Thymus (tissue), 11 donors: ENCODE data around the gene FSIP1. TPM values are rescaled to one million over a fixed set of nuclear protein-coding genes. Genes with fewer than 3 reads are reported as not detected.

Source experiments
- DNase-seq, 9 donors: peaks; one replicate each; pipeline ENCODE4 v3.0.0-alpha.2; 2013; ENCODE audit warnings: low spot score in 9 of 9, low read depth in 6 of 9, missing footprints in 1 of 9
- H3K27ac ChIP-seq, 2 donors: one replicate each; pipeline ENCODE4 v1.5.1; 2013; ENCODE audit warnings: control low read depth in 1 of 2, low read depth in 1 of 2, low read length in 1 of 2, mild to moderate bottlenecking in 1 of 2, moderate library complexity in 1 of 2
- H3K27me3 ChIP-seq, 2 donors: one replicate each; pipeline ENCODE4 v1.5.1; 2013; ENCODE audit warnings: low read length in 1 of 2; ENCODE audit not compliant: control insufficient read depth in 2 of 2, insufficient read depth in 1 of 2
- H3K36me3 ChIP-seq, 2 donors: one replicate each; pipeline ENCODE4 v1.5.1; 2013; ENCODE audit warnings: low read length in 1 of 2, mild to moderate bottlenecking in 1 of 2, moderate library complexity in 1 of 2; ENCODE audit not compliant: control insufficient read depth in 2 of 2, insufficient read depth in 2 of 2
- H3K4me1 ChIP-seq, 2 donors: one replicate each; pipeline ENCODE4 v1.5.1; 2013; ENCODE audit warnings: low read length in 2 of 2; ENCODE audit not compliant: control insufficient read depth in 2 of 2, insufficient read depth in 2 of 2
- H3K4me3 ChIP-seq, 2 donors: one replicate each; pipeline ENCODE4 v1.5.1; 2013; ENCODE audit warnings: low read length in 2 of 2, control low read depth in 1 of 2, mild to moderate bottlenecking in 1 of 2
- H3K9me3 ChIP-seq, 2 donors: one replicate each; pipeline ENCODE4 v1.5.1; 2013; ENCODE audit warnings: low read length in 1 of 2, mild to moderate bottlenecking in 1 of 2; ENCODE audit not compliant: control insufficient read depth in 2 of 2, insufficient read depth in 1 of 2
- WGBS: extraction: QIAGEN DNeasy Blood & Tissue Kit; methylation state at CpG from one replicate; pipeline ENCODE4 v1.1.7; 2013; 5-methylcytosine and 5-hydroxymethylcytosine counted together
- polyA plus RNA-seq: library from polyadenylated mRNA; stranded (reverse); fragments of 200-250 nt; gene quantifications from one replicate; pipeline ENCODE4 v1.2.3, GENCODE V29; 2013
- total RNA-seq: library from RNA; stranded (reverse); fragments of 120-200 nt; gene quantifications from one replicate; pipeline ENCODE4 v1.2.4, GENCODE V29; 2013
- donor health status: healthy.

Gene FSIP1
- total and polyA plus RNA-seq, 2 donors, result 0.37 to 0.76 TPM

DNA sequence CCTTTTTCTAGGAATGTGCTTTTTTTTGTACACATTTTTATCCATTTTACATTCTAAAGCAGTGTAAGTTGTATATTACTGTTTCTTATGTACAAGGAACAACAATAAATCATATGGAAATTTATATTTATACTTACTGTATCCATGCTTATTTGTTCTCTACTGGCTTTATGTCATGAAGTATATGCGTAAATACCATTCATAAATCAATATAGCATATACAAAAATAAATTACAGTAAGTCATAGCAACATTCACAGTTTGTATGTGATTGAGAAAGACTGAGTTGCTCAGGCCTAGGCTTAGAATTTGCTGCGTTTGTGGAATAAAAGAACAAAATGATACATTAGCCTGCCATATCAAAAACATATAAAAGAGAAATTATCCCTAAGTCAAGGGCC lies 185.3 kb downstream of the FSIP1 start:
- DNase-seq, result no peak
- Histone ChIP-seq H3K4me3 (no peak overlapping the region), H3K27ac (no peak overlapping the region), H3K36me3 (no peaks in the 10 kb centered on the region), H3K27me3 (no peaks in the 10 kb centered on the region), H3K4me1 (no peaks in the 10 kb centered on the region), H3K9me3 (no peaks in the 10 kb centered on the region)
- 98% methylated on average over 2 of the region's 2 CpGs for WGBS

DNA sequence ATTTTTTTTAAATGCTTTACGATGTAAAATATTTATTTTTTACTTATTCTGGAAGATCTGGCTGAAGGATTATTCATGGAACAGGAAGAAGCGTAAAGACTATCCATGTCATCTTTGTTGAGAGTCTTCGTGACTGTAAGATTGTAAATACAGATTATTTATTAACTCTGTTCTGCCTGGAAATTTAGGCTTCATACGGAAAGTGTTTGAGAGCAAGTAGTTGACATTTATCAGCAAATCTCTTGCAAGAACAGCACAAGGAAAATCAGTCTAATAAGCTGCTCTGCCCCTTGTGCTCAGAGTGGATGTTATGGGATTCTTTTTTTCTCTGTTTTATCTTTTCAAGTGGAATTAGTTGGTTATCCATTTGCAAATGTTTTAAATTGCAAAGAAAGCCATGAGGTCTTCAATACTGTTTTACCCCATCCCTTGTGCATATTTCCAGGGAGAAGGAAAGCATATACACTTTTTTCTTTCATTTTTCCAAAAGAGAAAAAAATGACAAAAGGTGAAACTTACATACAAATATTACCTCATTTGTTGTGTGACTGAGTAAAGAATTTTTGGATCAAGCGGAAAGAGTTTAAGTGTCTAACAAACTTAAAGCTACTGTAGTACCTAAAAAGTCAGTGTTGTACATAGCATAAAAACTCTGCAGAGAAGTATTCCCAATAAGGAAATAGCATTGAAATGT lies 186.1 kb downstream of the FSIP1 start:
- H3K4me3 ChIP-seq, result no peak overlapping the region
- no peak for DNase-seq
- no peaks in the 10 kb centered on the region for H3K9me3 ChIP-seq
- H3K27me3 ChIP-seq, result no peaks in the 10 kb centered on the region
- H3K4me1 ChIP-seq, result no peaks in the 10 kb centered on the region
- H3K36me3 ChIP-seq, result no peaks in the 10 kb centered on the region
- no peak overlapping the region for H3K27ac ChIP-seq
- 96% methylated on average over 5 of the region's 5 CpGs for WGBS

DNA sequence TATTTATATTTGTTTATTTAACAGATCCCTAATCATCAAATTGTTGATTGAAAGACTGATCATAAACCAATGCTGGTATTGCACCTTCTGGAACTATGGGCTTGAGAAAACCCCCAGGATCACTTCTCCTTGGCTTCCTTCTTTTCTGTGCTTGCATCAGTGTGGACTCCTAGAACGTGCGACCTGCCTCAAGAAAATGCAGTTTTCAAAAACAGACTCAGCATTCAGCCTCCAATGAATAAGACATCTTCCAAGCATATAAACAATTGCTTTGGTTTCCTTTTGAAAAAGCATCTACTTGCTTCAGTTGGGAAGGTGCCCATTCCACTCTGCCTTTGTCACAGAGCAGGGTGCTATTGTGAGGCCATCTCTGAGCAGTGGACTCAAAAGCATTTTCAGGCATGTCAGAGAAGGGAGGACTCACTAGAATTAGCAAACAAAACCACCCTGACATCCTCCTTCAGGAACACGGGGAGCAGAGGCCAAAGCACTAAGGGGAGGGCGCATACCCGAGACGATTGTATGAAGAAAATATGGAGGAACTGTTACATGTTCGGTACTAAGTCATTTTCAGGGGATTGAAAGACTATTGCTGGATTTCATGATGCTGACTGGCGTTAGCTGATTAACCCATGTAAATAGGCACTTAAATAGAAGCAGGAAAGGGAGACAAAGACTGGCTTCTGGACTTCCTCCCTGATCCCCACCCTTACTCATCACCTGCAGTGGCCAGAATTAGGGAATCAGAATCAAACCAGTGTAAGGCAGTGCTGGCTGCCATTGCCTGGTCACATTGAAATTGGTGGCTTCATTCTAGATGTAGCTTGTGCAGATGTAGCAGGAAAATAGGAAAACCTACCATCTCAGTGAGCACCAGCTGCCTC lies 187.1 kb downstream of the FSIP1 start:
- Histone ChIP-seq H3K4me1 (no peaks in the 10 kb centered on the region), H3K27ac (no peak overlapping the region), H3K9me3 (no peaks in the 10 kb centered on the region), H3K27me3 (no peaks in the 10 kb centered on the region), H3K36me3 (no peaks in the 10 kb centered on the region), H3K4me3 (no peak overlapping the region)
- no peak for DNase-seq
- WGBS, result 97% methylated on average over 8 of the region's 8 CpGs

DNA sequence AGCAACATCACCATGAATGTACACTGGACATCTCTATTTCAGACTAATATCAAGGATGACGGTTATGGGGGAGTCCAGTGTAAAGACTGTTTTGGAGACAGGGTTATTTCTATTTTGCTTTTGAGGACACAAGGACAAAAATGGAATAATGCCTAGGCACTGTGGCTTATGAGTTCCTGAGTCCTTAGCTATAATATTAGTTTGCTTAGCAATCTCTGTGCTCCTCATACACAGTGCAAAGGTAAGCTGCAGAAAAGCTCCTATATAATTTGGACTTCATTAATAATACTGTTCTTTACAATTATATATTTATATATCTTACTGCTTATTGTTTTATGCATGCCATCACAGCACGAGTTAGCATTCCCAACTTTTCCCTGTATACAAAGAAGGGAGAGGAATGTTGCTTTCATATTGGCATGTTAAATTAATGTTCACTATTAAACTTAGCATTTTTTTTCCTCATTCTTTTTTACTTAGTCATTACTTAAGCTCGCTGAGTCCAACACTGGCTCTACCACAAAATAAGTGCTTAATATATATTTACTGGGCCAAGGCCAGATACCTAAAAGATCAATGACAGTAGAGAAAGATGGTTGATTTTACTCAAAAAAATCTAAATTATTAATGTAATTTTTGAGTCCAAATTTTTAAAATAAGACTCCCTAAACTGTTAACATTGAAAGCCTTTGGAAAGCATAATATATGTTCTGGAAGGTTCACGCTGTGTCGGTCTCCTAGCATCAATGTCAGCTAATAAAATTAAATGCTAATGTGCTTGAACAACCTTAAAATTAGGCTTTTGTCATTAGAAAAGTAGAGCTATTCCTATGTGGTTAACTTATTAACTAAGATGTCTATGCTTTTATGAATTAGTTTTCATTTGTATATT lies 187.9 kb downstream of the FSIP1 start:
- H3K4me3 ChIP-seq, result no peak overlapping the region
- no peaks in the 10 kb centered on the region for H3K27me3 ChIP-seq
- H3K36me3 ChIP-seq, result no peaks in the 10 kb centered on the region
- no peak for DNase-seq
- WGBS, result 98% methylated on average over 5 of the region's 5 CpGs
- H3K4me1 ChIP-seq, result no peaks in the 10 kb centered on the region
- no peak overlapping the region for H3K27ac ChIP-seq
- no peaks in the 10 kb centered on the region for H3K9me3 ChIP-seq

DNA sequence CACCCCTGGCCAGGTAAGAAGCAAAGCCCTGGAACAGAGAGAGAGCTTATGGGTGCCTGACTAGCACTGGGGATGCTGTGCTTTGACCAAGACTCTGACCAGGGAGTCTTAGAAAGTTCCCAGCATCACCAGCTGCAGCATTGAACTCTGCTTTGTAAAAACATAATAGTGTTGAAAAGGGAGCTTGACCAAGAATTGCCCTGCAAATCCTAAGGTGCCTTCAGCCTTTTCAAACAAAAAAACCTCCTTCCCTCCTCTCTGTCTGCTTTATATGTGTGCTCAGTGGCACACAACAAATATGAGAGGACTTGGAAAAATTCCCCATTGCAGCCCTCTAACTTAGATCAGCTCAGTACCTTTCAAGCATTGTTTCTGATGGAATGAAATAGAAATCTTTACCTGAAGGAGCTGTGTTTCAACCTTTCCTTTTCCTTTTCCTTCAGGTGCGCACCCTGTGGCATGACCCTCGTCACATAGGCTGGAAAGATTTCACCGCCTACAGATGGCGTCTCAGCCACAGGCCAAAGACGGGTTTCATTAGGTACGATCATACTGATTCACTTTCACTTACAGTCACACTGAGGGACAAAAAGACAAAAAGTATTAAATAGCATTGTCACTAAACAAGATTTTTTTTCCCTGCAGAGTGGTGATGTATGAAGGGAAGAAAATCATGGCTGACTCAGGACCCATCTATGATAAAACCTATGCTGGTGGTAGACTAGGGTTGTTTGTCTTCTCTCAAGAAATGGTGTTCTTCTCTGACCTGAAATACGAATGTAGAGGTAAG lies 188.8 kb downstream of the FSIP1 start:
- Histone ChIP-seq H3K27ac (no peak overlapping the region), H3K27me3 (no peaks in the 10 kb centered on the region), H3K9me3 (no peaks in the 10 kb centered on the region), H3K36me3 (no peaks in the 10 kb centered on the region), H3K4me3 (no peak overlapping the region), H3K4me1 (no peaks in the 10 kb centered on the region)
- whole genome bisulfite sequencing, result 91% methylated on average over 7 of the region's 7 CpGs
- no peak for DNase-seq

DNA sequence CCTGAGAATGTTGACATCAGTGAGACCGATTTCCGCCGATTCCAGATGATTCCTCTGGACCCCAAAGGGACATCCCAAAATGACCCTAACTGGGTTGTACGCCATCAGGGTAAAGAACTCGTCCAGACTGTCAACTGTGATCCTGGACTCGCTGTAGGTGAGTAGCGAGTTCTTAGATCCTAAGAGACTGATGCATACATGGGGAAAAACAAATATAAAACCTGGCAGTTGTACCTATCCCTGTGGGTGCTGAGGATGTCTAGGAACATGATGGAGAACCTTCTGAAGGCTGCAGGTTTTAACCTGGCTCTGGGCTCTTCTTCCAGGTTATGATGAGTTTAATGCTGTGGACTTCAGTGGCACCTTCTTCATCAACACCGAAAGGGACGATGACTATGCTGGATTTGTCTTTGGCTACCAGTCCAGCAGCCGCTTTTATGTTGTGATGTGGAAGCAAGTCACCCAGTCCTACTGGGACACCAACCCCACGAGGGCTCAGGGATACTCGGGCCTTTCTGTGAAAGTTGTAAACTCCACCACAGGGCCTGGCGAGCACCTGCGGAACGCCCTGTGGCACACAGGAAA lies 189.5 kb downstream of the FSIP1 start:
- Histone ChIP-seq H3K9me3 (no peaks in the 10 kb centered on the region), H3K36me3 (no peaks in the 10 kb centered on the region), H3K27me3 (no peaks in the 10 kb centered on the region), H3K4me1 (no peaks in the 10 kb centered on the region), H3K27ac (no peak overlapping the region), H3K4me3 (no peak overlapping the region)
- no peak for DNase-seq
- 97% methylated on average over 15 of the region's 15 CpGs for WGBS

DNA sequence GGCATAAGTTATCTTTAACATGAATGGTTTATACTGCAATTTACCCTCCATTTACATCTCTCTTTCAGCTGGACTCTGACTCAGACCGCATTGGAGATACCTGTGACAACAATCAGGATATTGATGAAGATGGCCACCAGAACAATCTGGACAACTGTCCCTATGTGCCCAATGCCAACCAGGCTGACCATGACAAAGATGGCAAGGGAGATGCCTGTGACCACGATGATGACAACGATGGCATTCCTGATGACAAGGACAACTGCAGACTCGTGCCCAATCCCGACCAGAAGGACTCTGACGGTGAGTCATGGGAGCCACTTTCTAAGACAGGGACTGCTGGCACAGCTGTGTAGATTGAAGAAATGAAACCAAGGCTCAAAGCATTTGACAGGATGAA lies 190.1 kb downstream of the FSIP1 start:
- 96% methylated on average over 6 of the region's 6 CpGs for WGBS
- no peak for DNase-seq
- no peaks in the 10 kb centered on the region for H3K4me1 ChIP-seq
- H3K27me3 ChIP-seq, result no peaks in the 10 kb centered on the region
- H3K4me3 ChIP-seq, result no peak overlapping the region
- H3K36me3 ChIP-seq, result no peaks in the 10 kb centered on the region
- H3K9me3 ChIP-seq, result no peaks in the 10 kb centered on the region
- H3K27ac ChIP-seq, result no peak overlapping the region

DNA sequence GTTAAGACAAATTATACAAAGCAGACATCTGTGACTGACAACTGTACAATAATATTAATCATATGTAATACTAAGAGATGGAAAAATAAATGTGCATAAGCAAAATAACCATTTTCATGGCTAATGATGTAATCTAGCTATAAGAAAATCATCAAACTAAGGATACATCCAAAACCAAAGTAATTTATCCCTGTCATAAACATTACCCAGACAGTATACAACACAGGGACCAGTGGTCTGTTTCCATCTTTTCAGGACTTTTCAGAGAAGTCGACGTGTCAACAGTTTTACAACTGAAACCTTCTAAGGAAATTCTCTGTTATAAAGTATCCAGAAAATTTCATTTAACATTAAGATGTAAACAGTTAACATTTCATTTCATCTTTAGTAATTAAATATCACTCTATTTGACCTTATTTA lies 190.7 kb downstream of the FSIP1 start:
- no peak for DNase-seq
- H3K27ac ChIP-seq, result no peak overlapping the region
- H3K36me3 ChIP-seq, result no peaks in the 10 kb centered on the region
- H3K4me3 ChIP-seq, result no peak overlapping the region
- H3K9me3 ChIP-seq, result no peaks in the 10 kb centered on the region
- H3K4me1 ChIP-seq, result no peaks in the 10 kb centered on the region
- 98% methylated on average over 2 of the region's 2 CpGs for WGBS
- no peaks in the 10 kb centered on the region for H3K27me3 ChIP-seq
